ENCODE measurements around the gene SLC9A8.
"Not testable (repeated sequence)": the region's sequence is repeated elsewhere in the genome, so short reads cannot be mapped to it uniquely, and the experiment has no call there.

SLC9A8 gene

GRCh38 chr20:49892817-49893216, 80.2 kb downstream of the SLC9A8 start:
- no peak for DNase-seq (ENCODE audit: insufficient read length, low spot score)
- no peak for FAIRE-seq
- TF ChIP-seq CTCF (IDR thresholded peaks at IDR 0.05; ENCODE audit: insufficient read depth, missing control alignments) = no peak

GRCh38 chr20:49893242-49894072, 80.8 kb downstream of the SLC9A8 start:
- TF ChIP-seq CTCF (IDR thresholded peaks at IDR 0.05; ENCODE audit: insufficient read depth, missing control alignments) = no peak
- DNase-seq (ENCODE audit: insufficient read length, low spot score) (no peak), FAIRE-seq (no peak)

DNA sequence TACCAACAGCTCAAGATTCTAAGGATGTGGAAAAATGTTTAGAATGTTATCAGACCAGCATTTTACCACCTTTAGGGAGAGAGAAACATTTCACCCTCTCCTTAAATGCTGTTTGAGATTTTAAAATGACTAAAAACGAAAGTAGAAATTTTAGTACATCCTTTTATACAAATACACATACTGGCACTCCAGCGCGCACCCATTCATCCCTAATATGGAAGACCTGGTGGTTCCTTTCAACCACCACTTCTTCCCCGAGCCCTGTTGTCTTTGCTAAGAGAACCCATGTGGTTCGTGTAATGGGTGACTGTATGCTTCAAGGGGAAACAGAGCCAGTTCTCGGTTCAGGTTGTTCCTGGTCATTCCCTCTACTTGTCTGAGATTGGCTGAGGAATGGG, 81.4 kb downstream of the SLC9A8 start:
- TF ChIP-seq CTCF (IDR thresholded peaks at IDR 0.05; ENCODE audit: insufficient read depth, missing control alignments) = no peak
- no peak for FAIRE-seq
- DNase-seq (ENCODE audit: insufficient read length, low spot score) = no peak

- not testable (repeated sequence) for FAIRE-seq; DNase-seq (ENCODE audit: insufficient read length, low spot score)
Observed at GRCh38 chr20:49895474-49896093, 83.0 kb downstream of the SLC9A8 start.

DNA sequence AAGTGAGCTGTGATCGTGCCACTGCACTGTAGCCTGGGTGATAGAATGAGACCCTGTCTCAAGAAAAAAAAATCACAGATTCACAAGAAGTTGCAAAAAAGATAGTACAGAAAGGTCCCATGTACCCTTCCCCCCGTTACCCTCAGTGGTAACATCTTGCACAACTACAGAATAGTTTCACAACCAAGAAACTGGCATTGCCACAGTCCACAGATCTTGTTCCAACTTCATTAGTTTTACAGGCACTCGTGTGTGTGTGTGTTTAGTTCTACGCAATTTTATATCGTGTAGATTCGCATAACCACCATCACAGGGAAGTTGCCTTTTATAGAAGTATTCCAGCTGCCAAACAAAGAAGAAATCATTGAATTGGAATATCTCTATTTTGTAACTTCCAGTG, 83.6 kb downstream of the SLC9A8 start:
- FAIRE-seq = no peak

GRCh38 chr20:49899541-49900383, 87.1 kb downstream of the SLC9A8 start:
- no peak for TF ChIP-seq CTCF (IDR thresholded peaks at IDR 0.05; ENCODE audit: insufficient read depth, missing control alignments)
- no peak for FAIRE-seq
- DNase-seq (ENCODE audit: insufficient read length, low spot score) = no peak

More for the DNA sequence above, 83.6 kb downstream of the SLC9A8 start:
- DNase-seq (ENCODE audit: insufficient read length, low spot score) = no peak
- TF ChIP-seq CTCF (IDR thresholded peaks at IDR 0.05; ENCODE audit: insufficient read depth, missing control alignments) = no peak

DNA sequence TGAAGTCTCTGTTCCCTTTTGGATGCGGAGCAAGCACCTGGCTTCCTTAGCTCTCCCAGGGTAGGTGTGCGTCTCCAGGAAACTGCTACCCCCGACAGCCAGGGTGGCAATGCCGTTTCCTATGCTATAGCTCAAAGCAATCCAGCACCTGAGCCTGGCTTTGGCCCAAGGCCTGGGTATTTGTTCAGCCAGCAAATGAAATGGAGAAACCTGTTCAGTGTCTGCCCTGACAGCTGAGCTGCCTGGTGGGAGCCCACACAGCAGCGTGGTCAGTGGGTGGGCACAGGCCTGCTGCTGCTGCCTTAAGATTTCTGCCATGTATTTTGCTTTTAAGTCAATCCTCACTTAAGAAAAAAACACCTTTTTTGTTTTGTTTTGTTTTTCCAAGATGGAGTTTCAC, 89.0 kb downstream of the SLC9A8 start:
- DNase-seq (ENCODE audit: insufficient read length, low spot score) (no peak), FAIRE-seq (no peak)
- TF ChIP-seq CTCF (IDR thresholded peaks at IDR 0.05; ENCODE audit: insufficient read depth, missing control alignments) = no peak

Data from D721Med (cell line).